ENCODE results near the gene TXNDC12.
"Not testable (repeated sequence)": the region's sequence is repeated elsewhere in the genome, so short reads cannot be mapped to it uniquely, and the experiment has no call there.

DNA sequence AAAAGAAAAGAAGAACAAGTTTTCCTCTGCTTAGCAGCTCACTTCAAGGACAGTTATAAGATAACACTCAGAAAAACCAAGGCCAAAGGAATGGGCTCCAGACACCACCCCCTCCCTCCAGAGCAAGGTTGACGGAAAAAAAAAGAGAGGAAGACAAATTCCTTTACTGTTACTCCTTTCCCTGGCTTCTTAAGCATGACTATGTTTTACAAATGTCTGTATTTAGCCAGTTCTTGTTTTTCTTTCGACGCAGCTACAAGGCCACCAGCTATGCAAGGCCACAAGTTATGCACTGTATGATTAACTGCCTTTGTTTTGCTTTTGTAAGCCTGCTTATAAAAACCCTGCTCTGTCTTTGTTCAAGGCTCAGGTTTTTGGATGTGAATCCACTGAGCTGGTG, 49.4 kb downstream of the TXNDC12 start:
- TF ChIP-seq, protein P1, sequence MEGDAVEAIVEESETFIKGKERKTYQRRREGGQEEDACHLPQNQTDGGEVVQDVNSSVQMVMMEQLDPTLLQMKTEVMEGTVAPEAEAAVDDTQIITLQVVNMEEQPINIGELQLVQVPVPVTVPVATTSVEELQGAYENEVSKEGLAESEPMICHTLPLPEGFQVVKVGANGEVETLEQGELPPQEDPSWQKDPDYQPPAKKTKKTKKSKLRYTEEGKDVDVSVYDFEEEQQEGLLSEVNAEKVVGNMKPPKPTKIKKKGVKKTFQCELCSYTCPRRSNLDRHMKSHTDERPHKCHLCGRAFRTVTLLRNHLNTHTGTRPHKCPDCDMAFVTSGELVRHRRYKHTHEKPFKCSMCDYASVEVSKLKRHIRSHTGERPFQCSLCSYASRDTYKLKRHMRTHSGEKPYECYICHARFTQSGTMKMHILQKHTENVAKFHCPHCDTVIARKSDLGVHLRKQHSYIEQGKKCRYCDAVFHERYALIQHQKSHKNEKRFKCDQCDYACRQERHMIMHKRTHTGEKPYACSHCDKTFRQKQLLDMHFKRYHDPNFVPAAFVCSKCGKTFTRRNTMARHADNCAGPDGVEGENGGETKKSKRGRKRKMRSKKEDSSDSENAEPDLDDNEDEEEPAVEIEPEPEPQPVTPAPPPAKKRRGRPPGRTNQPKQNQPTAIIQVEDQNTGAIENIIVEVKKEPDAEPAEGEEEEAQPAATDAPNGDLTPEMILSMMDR (IDR thresholded peaks at IDR 0.05), result not testable (repeated sequence)
- not testable (repeated sequence) for TF ChIP-seq POLR2A (IDR thresholded peaks at IDR 0.05)

Measured in lower leg skin (tissue), 3 donors.